ELR (cell line): ENCODE measurements around the gene DTNBP1.

Source experiments
- DNase-seq: peaks from one replicate; pipeline ENCODE4 v3.0.0-alpha.2; 2015; ENCODE audit warnings: low read depth

The DTNBP1 gene

GRCh38 chr6:15623276-15624116 lies 39.3 kb downstream of the DTNBP1 start:
- DNase-seq, result peak; percentile 50

- peak; percentile 35 for DNase-seq
These were observed 40.6 kb downstream of the DTNBP1 start for GRCh38 chr6:15622045-15622740.

- peak; percentile 9 for DNase-seq
These were observed 41.4 kb downstream of the DTNBP1 start for GRCh38 chr6:15621203-15622044.

GRCh38 chr6:15620611-15621010 lies 42.2 kb downstream of the DTNBP1 start:
- no peak for DNase-seq

GRCh38 chr6:15619330-15619729 lies 43.5 kb downstream of the DTNBP1 start:
- no peak for DNase-seq

- no peak for DNase-seq
These were observed 44.1 kb downstream of the DTNBP1 start for GRCh38 chr6:15618685-15619084.

- DNase-seq, result no peak
These were observed 46.6 kb downstream of the DTNBP1 start for GRCh38 chr6:15616261-15616660.

- DNase-seq, result no peak
These were observed 47.0 kb downstream of the DTNBP1 start for GRCh38 chr6:15615802-15616201.

- no peak for DNase-seq
These were observed 48.6 kb downstream of the DTNBP1 start for GRCh38 chr6:15614277-15614676.

GRCh38 chr6:15608396-15608795 lies 54.4 kb downstream of the DTNBP1 start:
- DNase-seq, result peak; percentile 94

- DNase-seq, result no peak
These were observed 55.2 kb downstream of the DTNBP1 start for GRCh38 chr6:15607603-15608002.

- no peak for DNase-seq
These were observed 56.5 kb downstream of the DTNBP1 start for GRCh38 chr6:15606347-15606746.

GRCh38 chr6:15604843-15605242 lies 58.0 kb downstream of the DTNBP1 start:
- DNase-seq, result no peak

GRCh38 chr6:15602154-15602553 lies 60.7 kb downstream of the DTNBP1 start:
- no peak for DNase-seq

- DNase-seq, result no peak
These were observed 64.5 kb downstream of the DTNBP1 start for GRCh38 chr6:15598273-15598798.

GRCh38 chr6:15596186-15596896 lies 66.5 kb downstream of the DTNBP1 start:
- no peak for DNase-seq

- peak; percentile 2 for DNase-seq
These were observed 67.2 kb downstream of the DTNBP1 start for GRCh38 chr6:15595461-15596173.

GRCh38 chr6:15594512-15595259 lies 68.1 kb downstream of the DTNBP1 start:
- no peak for DNase-seq

- no peak for DNase-seq
These were observed 69.0 kb downstream of the DTNBP1 start for GRCh38 chr6:15593798-15594197.

- no peak for DNase-seq
These were observed 70.2 kb downstream of the DTNBP1 start for GRCh38 chr6:15592610-15593009.
